Uterus (tissue), 4 donors: Measurements from ENCODE around the gene CTNND2. TPM values are rescaled to one million over a fixed set of nuclear protein-coding genes. Genes with fewer than 3 reads are reported as not detected.

Experiments used
- DNase-seq, 2 donors: peaks; one replicate each; pipeline ENCODE4 v3.0.0-alpha.2; 2019 to 2020
- H3K27ac ChIP-seq, 2 donors: fragments of 200-600 bp; sonication (generic); 1 replicate in 1 of 2; 2 replicates in 1 of 2; pipeline ENCODE4 v1.5.1; 2016 to 2018
- H3K27me3 ChIP-seq, 2 donors: fragments of 200-600 bp; sonication (generic); one replicate each; pipeline ENCODE4 v1.5.1; 2018 to 2019; ENCODE audit warnings: control low read depth in 1 of 2
- H3K36me3 ChIP-seq, 2 donors: fragments of 200-600 bp; sonication (generic); one replicate each; pipeline ENCODE4 v1.5.1; 2019; ENCODE audit warnings: control low read depth in 1 of 2
- H3K4me1 ChIP-seq, 2 donors: fragments of 200-600 bp; sonication (generic); one replicate each; pipeline ENCODE4 v1.5.1; 2018 to 2019; ENCODE audit warnings: control low read depth in 1 of 2
- H3K4me3 ChIP-seq, 2 donors: fragments of 200-600 bp; sonication (generic); 1 replicate in 1 of 2; 2 replicates in 1 of 2; pipeline ENCODE4 v1.5.1; 2018 to 2019; ENCODE audit warnings: mild to moderate bottlenecking in 1 of 2
- H3K9me3 ChIP-seq, 2 donors: fragments of 200-600 bp; sonication (generic); one replicate each; pipeline ENCODE4 v1.5.1; 2019; ENCODE audit warnings: control low read depth in 1 of 2
- CTCF ChIP-seq, 4 experiments: fragments of 200-600 bp in 2 of 4; fragments of 450-650 bp in 2 of 4; sonication (generic) in 2 of 4; IDR thresholded peaks; one replicate each; pipeline ENCODE4 v1.5.1; 2016 to 2019; ENCODE audit warnings: antibody characterized with exemption in 4 of 4, mild to moderate bottlenecking in 2 of 4, moderate library complexity in 1 of 4
- POLR2A ChIP-seq, 2 donors: fragments of 450-650 bp; IDR thresholded peaks; one replicate each; pipeline ENCODE4 v1.6.1; 2016; ENCODE audit warnings: antibody characterized with exemption in 2 of 2, mild to moderate bottlenecking in 1 of 2, moderate library complexity in 1 of 2
- intact Hi-C: fragments of 100-400 bp; cut with DNase I; formaldehyde crosslinking; loops from one replicate; pipeline ENCODE4 v1.15.1; 2023; ENCODE audit warnings: low total_unique reads
- total RNA-seq, 4 donors: library from RNA; depleted of rRNA in 3 of 4; stranded (reverse); fragments of >200 nt in 3 of 4; gene quantifications; one replicate each; pipeline versions ENCODE4 v1.1.0 to v1.2.4, GENCODE V29; 2014 to 2023
- donor health status: DM: yes; HTN: yes; CAD: no.

CTNND2 gene
- total RNA-seq, 4 donors from 2014 or later = 0.49 to 1.2 TPM; not detected in 2

GRCh38 chr5:11181940-11182339 lies 722.3 kb downstream of the CTNND2 start:
- Histone ChIP-seq H3K27me3 (no peaks in the 10 kb centered on the region), H3K27ac (no peak overlapping the region), H3K36me3 (no peaks in the 10 kb centered on the region), H3K9me3 (no peaks in the 10 kb centered on the region), H3K4me3 (no peak overlapping the region), H3K4me1 (no peaks in the 10 kb centered on the region)
- intact Hi-C loops = no loop called here
- no peak for DNase-seq
- TF ChIP-seq POLR2A (IDR thresholded peaks at IDR 0.05) (no peak), CTCF (IDR thresholded peaks at IDR 0.05) (no peak)

GRCh38 chr5:11180890-11181289 lies 723.4 kb downstream of the CTNND2 start:
- DNase-seq = no peak
- no peaks in the 10 kb centered on the region for H3K4me1 ChIP-seq
- intact Hi-C loops = no loop called here
- H3K9me3 ChIP-seq = no peaks in the 10 kb centered on the region
- no peak overlapping the region for H3K4me3 ChIP-seq
- H3K27me3 ChIP-seq = no peaks in the 10 kb centered on the region
- no peaks in the 10 kb centered on the region for H3K36me3 ChIP-seq
- no peak for TF ChIP-seq POLR2A (IDR thresholded peaks at IDR 0.05)
- no peak for TF ChIP-seq CTCF (IDR thresholded peaks at IDR 0.05)
- no peak overlapping the region for H3K27ac ChIP-seq

GRCh38 chr5:11177999-11178711 lies 726.1 kb downstream of the CTNND2 start:
- H3K4me3 ChIP-seq = no peak overlapping the region
- intact Hi-C loops = no loop called here
- no peaks in the 10 kb centered on the region for H3K9me3 ChIP-seq
- H3K27me3 ChIP-seq = no peaks in the 10 kb centered on the region
- TF ChIP-seq POLR2A (IDR thresholded peaks at IDR 0.05) = no peak
- H3K36me3 ChIP-seq = no peaks in the 10 kb centered on the region
- H3K4me1 ChIP-seq = no peaks in the 10 kb centered on the region
- H3K27ac ChIP-seq = no peak overlapping the region
- no peak for DNase-seq

- Histone ChIP-seq H3K4me3 (no peak overlapping the region), H3K4me1 (no peaks in the 10 kb centered on the region), H3K27ac (no peak overlapping the region), H3K9me3 (no peaks in the 10 kb centered on the region), H3K36me3 (no peaks in the 10 kb centered on the region), H3K27me3 (no peaks in the 10 kb centered on the region)
- intact Hi-C loops = no loop called here
- TF ChIP-seq CTCF (IDR thresholded peaks at IDR 0.05) = no peak
- TF ChIP-seq POLR2A (IDR thresholded peaks at IDR 0.05) = no peak
- DNase-seq = no peak
Measured at GRCh38 chr5:11174591-11174990, 729.7 kb downstream of the CTNND2 start.

GRCh38 chr5:11172484-11172883 lies 731.8 kb downstream of the CTNND2 start:
- no peak overlapping the region for H3K27ac ChIP-seq
- H3K4me1 ChIP-seq = no peaks in the 10 kb centered on the region
- DNase-seq = no peak
- H3K36me3 ChIP-seq = no peaks in the 10 kb centered on the region
- TF ChIP-seq POLR2A (IDR thresholded peaks at IDR 0.05) (no peak), CTCF (IDR thresholded peaks at IDR 0.05) (no peak)
- no peaks in the 10 kb centered on the region for H3K9me3 ChIP-seq
- intact Hi-C loops = no loop called here
- no peaks in the 10 kb centered on the region for H3K27me3 ChIP-seq
- H3K4me3 ChIP-seq = no peak overlapping the region
